HepG2 (cell line): ENCODE data around the gene ANAPC1. TPM values are rescaled to one million over a fixed set of nuclear protein-coding genes. Genes with fewer than 3 reads are reported as not detected.

Experiments used
- FOXA3 ChIP-seq: IDR thresholded peaks from 2 replicates; pipeline ENCODE4 v1.6.1; 2016; ENCODE audit warnings: missing genetic modification reagents, missing compliant biosample characterization
- HMGXB4 ChIP-seq, 2 experiments: sonication (generic) in 1 of 2; formaldehyde crosslinking in 1 of 2; IDR thresholded peaks; 2 replicates each; pipeline versions ENCODE4 v1.4.0 to v1.6.1; 2018 to 2020; ENCODE audit warnings: missing genetic modification reagents in 2 of 2, borderline replicate concordance in 1 of 2, low read depth in 1 of 2, mild to moderate bottlenecking in 1 of 2, missing biosample characterization in 1 of 2
- ISX ChIP-seq: sonication (generic); formaldehyde crosslinking; conservative IDR thresholded peaks from 2 replicates; pipeline ENCODE4 v1.5.0; 2020; ENCODE audit warnings: missing genetic modification reagents
- NR1H2 ChIP-seq: sonication (generic); formaldehyde crosslinking; IDR thresholded peaks from 2 replicates; pipeline ENCODE4 v1.8.1; 2022; ENCODE audit warnings: low read depth, missing genetic modification reagents, borderline replicate concordance
- RORA ChIP-seq: sonication (generic); formaldehyde crosslinking; IDR thresholded peaks from 2 replicates; pipeline ENCODE4 v1.5.0; 2020; ENCODE audit warnings: mild to moderate bottlenecking, missing genetic modification reagents, moderate library complexity
- SRY ChIP-seq: sonication (generic); formaldehyde crosslinking; IDR thresholded peaks from 2 replicates; pipeline ENCODE4 v1.8.0; 2022; ENCODE audit warnings: mild to moderate bottlenecking, missing genetic modification reagents
- TBX2 ChIP-seq: sonication (generic); formaldehyde crosslinking; IDR thresholded peaks from 2 replicates; pipeline ENCODE4 v1.5.0; 2020; ENCODE audit warnings: missing genetic modification reagents, mild to moderate bottlenecking, borderline replicate concordance
- TCF12 ChIP-seq, 2 experiments: fragments of 450-650 bp in 1 of 2; sonication (generic) in 1 of 2; formaldehyde crosslinking in 1 of 2; IDR thresholded peaks; 2 replicates each; pipeline versions ENCODE4 v1.6.1 to v1.8.0; 2017 to 2022; ENCODE audit warnings: antibody characterized with exemption in 1 of 2, mild to moderate bottlenecking in 1 of 2, missing genetic modification reagents in 1 of 2, moderate library complexity in 1 of 2
- ZMAT5 ChIP-seq: sonication (generic); formaldehyde crosslinking; IDR thresholded peaks from 2 replicates; pipeline ENCODE4 v1.5.0; 2020; ENCODE audit warnings: mild to moderate bottlenecking, low read depth, missing genetic modification reagents, borderline replicate concordance
- ZNF253 ChIP-seq: sonication (generic); formaldehyde crosslinking; IDR thresholded peaks from 2 replicates; pipeline ENCODE4 v1.8.0; 2022; ENCODE audit warnings: mild to moderate bottlenecking, missing genetic modification reagents, borderline replicate concordance
- ZNF264 ChIP-seq: sonication (generic); formaldehyde crosslinking; IDR thresholded peaks from 2 replicates; pipeline ENCODE4 v1.4.0; 2020; ENCODE audit warnings: missing genetic modification reagents
- ZNF512 ChIP-seq: sonication (generic); formaldehyde crosslinking; IDR thresholded peaks from 2 replicates; pipeline ENCODE4 v1.4.0; 2020; ENCODE audit warnings: mild to moderate bottlenecking, missing genetic modification reagents
- ZNF652 ChIP-seq: IDR thresholded peaks from 2 replicates; pipeline ENCODE4 v1.6.1; 2016; ENCODE audit warnings: low read depth, borderline replicate concordance
- polyA plus RNA-seq, 8 experiments: library from polyadenylated mRNA; depleted of rRNA in 3 of 8; stranded (reverse) in 7 of 8; unstranded in 1 of 8; fragments of >200 nt; fragmentation: Illumina TruSeq in 4 of 8; extraction: Trizol in 4 of 8; gene quantifications; 2 replicates each; pipeline versions ENCODE4 v1.2.1 to v1.2.3, GENCODE V29; 2011 to 2016; ENCODE audit warnings: low read depth in 4 of 8, missing spikeins in 1 of 8, mixed read lengths in 1 of 8; ENCODE audit not compliant: insufficient read depth in 1 of 8
- total RNA-seq, 5 experiments: library from RNA; depleted of rRNA; stranded (reverse); fragments of >200 nt; fragmentation: Illumina TruSeq; extraction: Trizol; gene quantifications; 2 replicates each; pipeline ENCODE4 v1.2.3, GENCODE V29; 2016; ENCODE audit warnings: low read depth in 1 of 5
- TF ChIP-seq, protein P1 (sequence below): sonication (generic); formaldehyde crosslinking; IDR thresholded peaks from 2 replicates; pipeline ENCODE4 v1.4.0; 2020; ENCODE audit warnings: missing genetic modification reagents, low read depth, mild to moderate bottlenecking, borderline replicate concordance
- TF ChIP-seq, protein P2 (sequence below): sonication (generic); formaldehyde crosslinking; IDR thresholded peaks from 2 replicates; pipeline ENCODE4 v1.5.0; 2020; ENCODE audit warnings: mild to moderate bottlenecking, missing genetic modification reagents, borderline replicate concordance
- TF ChIP-seq, protein P3 (sequence below): sonication (generic); formaldehyde crosslinking; IDR thresholded peaks from 2 replicates; pipeline ENCODE4 v1.8.0; 2022; ENCODE audit warnings: mild to moderate bottlenecking, missing genetic modification reagents; ENCODE audit not compliant: insufficient replicate concordance

ANAPC1 gene
- total and polyA plus RNA-seq, 2 of the 13 experiments (the other 11 are each of a cell fraction or from before 2014, with no cell fraction given): 50.0 to 89.7 TPM

- peak; percentile 8; the same call in 1 of the 2 replicates for TF ChIP-seq ZNF512 (CRISPR knock-in tag)
- TF ChIP-seq, protein P1, sequence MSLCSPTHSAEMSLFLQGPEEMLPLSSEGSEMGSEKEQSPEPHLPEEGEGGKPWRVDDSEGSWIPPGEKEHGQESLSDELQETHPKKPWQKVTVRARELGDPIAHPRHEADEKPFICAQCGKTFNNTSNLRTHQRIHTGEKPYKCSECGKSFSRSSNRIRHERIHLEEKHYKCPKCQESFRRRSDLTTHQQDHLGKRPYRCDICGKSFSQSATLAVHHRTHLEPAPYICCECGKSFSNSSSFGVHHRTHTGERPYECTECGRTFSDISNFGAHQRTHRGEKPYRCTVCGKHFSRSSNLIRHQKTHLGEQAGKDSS: peak; percentile 67; the same call in 1 of the 2 replicates
- peak; percentile 71 for TF ChIP-seq ZNF264 (CRISPR knock-in tag)
- TF ChIP-seq, protein P2, sequence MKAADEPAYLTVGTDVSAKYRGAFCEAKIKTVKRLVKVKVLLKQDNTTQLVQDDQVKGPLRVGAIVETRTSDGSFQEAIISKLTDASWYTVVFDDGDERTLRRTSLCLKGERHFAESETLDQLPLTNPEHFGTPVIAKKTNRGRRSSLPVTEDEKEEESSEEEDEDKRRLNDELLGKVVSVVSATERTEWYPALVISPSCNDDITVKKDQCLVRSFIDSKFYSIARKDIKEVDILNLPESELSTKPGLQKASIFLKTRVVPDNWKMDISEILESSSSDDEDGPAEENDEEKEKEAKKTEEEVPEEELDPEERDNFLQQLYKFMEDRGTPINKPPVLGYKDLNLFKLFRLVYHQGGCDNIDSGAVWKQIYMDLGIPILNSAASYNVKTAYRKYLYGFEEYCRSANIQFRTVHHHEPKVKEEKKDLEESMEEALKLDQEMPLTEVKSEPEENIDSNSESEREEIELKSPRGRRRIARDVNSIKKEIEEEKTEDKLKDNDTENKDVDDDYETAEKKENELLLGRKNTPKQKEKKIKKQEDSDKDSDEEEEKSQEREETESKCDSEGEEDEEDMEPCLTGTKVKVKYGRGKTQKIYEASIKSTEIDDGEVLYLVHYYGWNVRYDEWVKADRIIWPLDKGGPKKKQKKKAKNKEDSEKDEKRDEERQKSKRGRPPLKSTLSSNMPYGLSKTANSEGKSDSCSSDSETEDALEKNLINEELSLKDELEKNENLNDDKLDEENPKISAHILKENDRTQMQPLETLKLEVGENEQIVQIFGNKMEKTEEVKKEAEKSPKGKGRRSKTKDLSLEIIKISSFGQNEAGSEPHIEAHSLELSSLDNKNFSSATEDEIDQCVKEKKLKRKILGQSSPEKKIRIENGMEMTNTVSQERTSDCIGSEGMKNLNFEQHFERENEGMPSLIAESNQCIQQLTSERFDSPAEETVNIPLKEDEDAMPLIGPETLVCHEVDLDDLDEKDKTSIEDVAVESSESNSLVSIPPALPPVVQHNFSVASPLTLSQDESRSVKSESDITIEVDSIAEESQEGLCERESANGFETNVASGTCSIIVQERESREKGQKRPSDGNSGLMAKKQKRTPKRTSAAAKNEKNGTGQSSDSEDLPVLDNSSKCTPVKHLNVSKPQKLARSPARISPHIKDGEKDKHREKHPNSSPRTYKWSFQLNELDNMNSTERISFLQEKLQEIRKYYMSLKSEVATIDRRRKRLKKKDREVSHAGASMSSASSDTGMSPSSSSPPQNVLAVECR (CRISPR knock-in tag): peak; percentile 86
- TF ChIP-seq, protein P3, sequence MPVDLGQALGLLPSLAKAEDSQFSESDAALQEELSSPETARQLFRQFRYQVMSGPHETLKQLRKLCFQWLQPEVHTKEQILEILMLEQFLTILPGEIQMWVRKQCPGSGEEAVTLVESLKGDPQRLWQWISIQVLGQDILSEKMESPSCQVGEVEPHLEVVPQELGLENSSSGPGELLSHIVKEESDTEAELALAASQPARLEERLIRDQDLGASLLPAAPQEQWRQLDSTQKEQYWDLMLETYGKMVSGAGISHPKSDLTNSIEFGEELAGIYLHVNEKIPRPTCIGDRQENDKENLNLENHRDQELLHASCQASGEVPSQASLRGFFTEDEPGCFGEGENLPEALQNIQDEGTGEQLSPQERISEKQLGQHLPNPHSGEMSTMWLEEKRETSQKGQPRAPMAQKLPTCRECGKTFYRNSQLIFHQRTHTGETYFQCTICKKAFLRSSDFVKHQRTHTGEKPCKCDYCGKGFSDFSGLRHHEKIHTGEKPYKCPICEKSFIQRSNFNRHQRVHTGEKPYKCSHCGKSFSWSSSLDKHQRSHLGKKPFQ (CRISPR knock-in tag): no peak
- peak; percentile 89 to 90 for TF ChIP-seq HMGXB4 (CRISPR knock-in tag; IDR thresholded peaks at IDR 0.05; ENCODE audit: borderline replicate concordance in 1 of 2, low read depth in 1 of 2)
- TF ChIP-seq TBX2: no peak; the same call in 1 of the 2 replicates
- TF ChIP-seq SRY: peak; percentile 14; the same call in 1 of the 2 replicates
- no peak for TF ChIP-seq ZMAT5 (CRISPR knock-in tag)
- TF ChIP-seq FOXA3 (CRISPR knock-in tag): peak; percentile 57
- no peak for TF ChIP-seq RORA (CRISPR knock-in tag)
- 0 out of 2 replicates have a peak, but pooled peaks have one; percentile 56 for TF ChIP-seq ZNF253
- no peak for TF ChIP-seq NR1H2 (CRISPR knock-in tag)
- no peak for TF ChIP-seq ISX (CRISPR knock-in tag)
- TF ChIP-seq ZNF652: no peak
- TF ChIP-seq TCF12 (IDR thresholded peaks at IDR 0.05): no peak
- TF ChIP-seq TCF12 (CRISPR knock-in tag; IDR thresholded peaks at IDR 0.05): no peak
Observed at GRCh38 chr2:111897924-111898702, 14.1 kb upstream of the ANAPC1 start, which contains the start of gene MERTK (continued).
